ENCODE data around the gene SEPTIN10. TPM values are rescaled to one million over a fixed set of nuclear protein-coding genes. Genes with fewer than 3 reads are reported as not detected.

Gene SEPTIN10
- total RNA-seq, 1 experiment from 2014 or later: 92.5 TPM

- H3K23ac ChIP-seq (ENCODE audit: insufficient read length, low read depth, low read length): no peak overlapping the region
- no peak overlapping the region for H2BK15ac ChIP-seq (ENCODE audit: low read depth, low read length)
- no peak overlapping the region for H2BK5ac ChIP-seq (ENCODE audit: insufficient read length, low read length)
- H3T11ph ChIP-seq (ENCODE audit: low read length): no peak overlapping the region
- peaks cover 3% of the 10 kb centered on the region; the same call in 1 of the 2 replicates for H3K27me3 ChIP-seq (ENCODE audit: insufficient read depth, low read length)
- H2AK5ac ChIP-seq (ENCODE audit: insufficient read length, low read length): no peak overlapping the region
- H3K4me1 ChIP-seq (ENCODE audit: insufficient read depth, low read length): peaks cover 2% of the 10 kb centered on the region; the same call in 1 of the 2 replicates
- H4K5ac ChIP-seq (ENCODE audit: insufficient read length, low read depth, low read length): no peak overlapping the region
- H3K14ac ChIP-seq (ENCODE audit: insufficient read depth, low read length): no peak overlapping the region
- Mint-ChIP-seq H3K36me3 (ENCODE audit: insufficient read depth in 1 of 3, low read depth in 3 of 3) (peaks cover 0 to 9% (median 3%) of the 10 kb centered on the region in 3 experiments; a peak in 4 of 7 replicates), H3K4me1 (peaks cover 43 to 45% of the 10 kb centered on the region in 2 experiments), H3K9me3 (no peaks in the 10 kb centered on the region), H3K27me3 (ENCODE audit: low read depth) (peaks cover 7% of the 10 kb centered on the region; the same call in 1 of the 2 replicates), H3K27ac (no peak overlapping the region), H3K4me3 (peak overlapping the region; percentile 87 to 96)
- no peak overlapping the region for H2BK120ac ChIP-seq (ENCODE audit: low read depth, low read length, poor library complexity, severe bottlenecking)
- H2BK12ac ChIP-seq (ENCODE audit: insufficient read length, low read depth, low read length): no peak overlapping the region
- H3K18ac ChIP-seq (ENCODE audit: insufficient read length, low read depth, low read length): no peak overlapping the region
- peak overlapping the region; percentile 96 for H3K4me2 ChIP-seq (ENCODE audit: insufficient read depth, insufficient read length, low read length)
- DNase-seq: no peak
- no peak overlapping the region for H4K91ac ChIP-seq (ENCODE audit: insufficient read length, low read depth, low read length)
- H3K9me3 ChIP-seq (ENCODE audit: control insufficient read depth, low read depth, low read length): no peaks in the 10 kb centered on the region
- no peak overlapping the region for H2BK20ac ChIP-seq (ENCODE audit: low read depth, low read length, poor library complexity, severe bottlenecking)
- no peak overlapping the region for H4K8ac ChIP-seq (replicated peaks; ENCODE audit: insufficient read length, low read depth, low read length)
- peaks cover 39% of the 10 kb centered on the region; the same call in 1 of the 2 replicates for H3K79me2 ChIP-seq (ENCODE audit: insufficient read depth, low read length)
- H2AFZ ChIP-seq (ENCODE audit: low read length): no peak overlapping the region
- peak overlapping the region; percentile 28 for H3K9ac ChIP-seq (ENCODE audit: extremely low read depth, insufficient read length, low read length)
- H3K23me2 ChIP-seq (ENCODE audit: insufficient read length, low read depth, low read length, poor library complexity, severe bottlenecking): peaks cover 19% of the 10 kb centered on the region
- no CpG with 5 or more reads among the region's 5 CpGs for WGBS (ENCODE audit: extremely low coverage, insufficient read length, low lambda C conversion rate)
- no peaks in the 10 kb centered on the region for H3K79me1 ChIP-seq (ENCODE audit: insufficient read depth, low read depth, low read length, poor library complexity, severe bottlenecking)
- no peaks in the 10 kb centered on the region for H4K20me1 ChIP-seq (ENCODE audit: control insufficient read depth, insufficient read depth, insufficient read length)
- H3K4ac ChIP-seq (ENCODE audit: low read depth, low read length): no peak overlapping the region
- TF ChIP-seq CTCF (conservative IDR thresholded peaks at IDR 0.05): no peak
- no peak overlapping the region for H3K56ac ChIP-seq (ENCODE audit: insufficient read length, low read depth, low read length)
- H3K27ac ChIP-seq (ENCODE audit: insufficient read length, low read depth, low read length): no peak overlapping the region
Observed at GRCh38 chr2:109611467-109612095, 2.2 kb downstream of the SEPTIN10 start.
